SH-SY5Y (cell line): ENCODE measurements around the gene MRPL19.

Source experiments
- GATA2 ChIP-seq: IDR thresholded peaks from 2 replicates; pipeline ENCODE4 v1.6.1; 2011; ENCODE audit warnings: mild to moderate bottlenecking, low read depth, low read length
- GATA3 ChIP-seq: IDR thresholded peaks from 2 replicates; pipeline ENCODE4 v1.6.1; 2011; ENCODE audit warnings: low read depth, mild to moderate bottlenecking, low read length, moderate library complexity

DNA sequence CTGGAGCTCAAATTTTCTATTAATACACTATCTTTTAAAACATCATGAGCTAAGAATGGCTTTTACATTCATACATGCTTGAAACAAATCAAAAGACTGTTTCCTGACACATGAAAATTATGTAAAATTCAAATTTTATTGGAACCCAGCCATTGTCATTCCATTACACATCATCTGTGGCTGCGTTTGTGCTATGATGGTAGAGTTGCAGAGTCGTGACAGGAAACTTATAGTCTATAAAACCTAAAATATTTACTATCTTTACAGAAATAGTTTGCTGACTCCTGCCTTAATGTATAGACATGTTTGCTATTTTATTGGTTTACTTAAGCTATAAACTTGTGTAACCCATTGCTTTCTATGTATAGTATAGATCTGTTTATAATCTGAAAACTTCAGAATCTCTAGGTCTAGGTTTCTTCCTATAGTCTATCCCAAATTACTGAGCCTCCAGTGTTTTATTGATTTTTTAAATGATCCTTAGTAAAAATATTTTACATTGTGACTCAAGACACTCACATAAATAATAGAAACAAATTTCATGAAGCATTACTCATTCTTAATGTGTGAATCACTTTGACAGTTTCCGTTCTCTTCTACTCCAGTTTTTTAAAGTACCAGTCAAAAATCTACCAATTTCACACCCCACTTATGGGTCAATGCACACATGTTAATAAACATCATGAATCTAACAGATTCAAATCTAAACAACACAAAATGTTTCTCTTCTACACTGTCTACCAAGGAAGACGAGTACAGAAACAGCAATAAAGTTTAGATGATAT is 26.4 kb upstream of the MRPL19 start:
- no peak for TF ChIP-seq GATA2
- no peak for TF ChIP-seq GATA3
